Progenitor cell of endocrine pancreas (in vitro differentiated cells): ENCODE results near the gene RAPGEF3. TPM values are rescaled to one million over a fixed set of nuclear protein-coding genes. Genes with fewer than 3 reads are reported as not detected.

Source experiments
- DNase-seq: peaks from one replicate; pipeline ENCODE4 v3.0.0; 2021; ENCODE audit warnings: low spot score; ENCODE audit not compliant: unreplicated experiment
- H3K27ac Mint-ChIP-seq: 2 replicates; pipeline ENCODE4 v1.8.0; 2021; ENCODE audit warnings: mild to moderate bottlenecking, moderate library complexity, mixed read lengths
- H3K27me3 Mint-ChIP-seq: 2 replicates; pipeline ENCODE4 v1.8.0; 2021; ENCODE audit warnings: mixed read lengths
- H3K36me3 Mint-ChIP-seq: 2 replicates; pipeline ENCODE4 v1.8.0; 2022; ENCODE audit warnings: mixed read lengths; ENCODE audit not compliant: insufficient read depth
- H3K4me1 Mint-ChIP-seq: 2 replicates; pipeline ENCODE4 v1.8.0; 2021; ENCODE audit warnings: low read depth, mixed read lengths
- H3K4me3 Mint-ChIP-seq: 2 replicates; pipeline ENCODE4 v1.8.0; 2021; ENCODE audit warnings: low read depth, mild to moderate bottlenecking, moderate library complexity, mixed read lengths
- H3K9me3 Mint-ChIP-seq: 2 replicates; pipeline ENCODE4 v1.8.0; 2021; ENCODE audit warnings: low read depth, mixed read lengths
- total RNA-seq: library from RNA; stranded (reverse); gene quantifications from 2 replicates; pipeline ENCODE4 v1.2.1, GENCODE V29; 2021
- TF ChIP-seq, protein P1 (sequence below): fragments of 200-600 bp; sonication (generic); IDR thresholded peaks from one replicate; pipeline ENCODE4 v1.5.0; 2021; ENCODE audit warnings: antibody characterized with exemption, mild to moderate bottlenecking; ENCODE audit not compliant: unreplicated experiment

Gene RAPGEF3
- total RNA-seq, 1 donor from 2014 or later, result 1.7 TPM

DNA sequence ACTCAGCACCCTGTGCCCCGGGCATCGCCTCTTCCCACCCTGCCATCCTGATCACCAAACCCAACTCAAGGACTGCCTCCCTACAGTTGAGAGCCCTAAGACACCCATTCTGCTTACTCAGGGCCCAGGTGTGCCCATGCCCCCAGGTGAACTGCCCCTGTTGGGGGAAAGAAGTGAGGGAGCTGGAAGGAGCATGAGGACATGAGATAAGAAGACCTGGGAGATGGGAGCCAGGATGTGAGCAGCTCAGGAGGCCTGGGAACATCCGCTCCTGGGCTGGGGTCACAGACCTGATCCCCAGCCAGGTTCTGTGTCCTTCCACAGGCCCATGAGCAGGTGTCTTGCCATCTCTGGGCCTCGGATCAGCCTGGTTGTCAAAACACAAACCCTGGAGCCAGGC is 6.6 kb downstream of the RAPGEF3 start:
- Mint-ChIP-seq H3K27ac (no peak overlapping the region), H3K36me3 (no peaks in the 10 kb centered on the region), H3K9me3 (no peaks in the 10 kb centered on the region), H3K4me3 (no peak overlapping the region), H3K27me3 (peaks cover 16% of the 10 kb centered on the region), H3K4me1 (peaks cover 7% of the 10 kb centered on the region)
- DNase-seq, result no peak
- TF ChIP-seq, protein P1, sequence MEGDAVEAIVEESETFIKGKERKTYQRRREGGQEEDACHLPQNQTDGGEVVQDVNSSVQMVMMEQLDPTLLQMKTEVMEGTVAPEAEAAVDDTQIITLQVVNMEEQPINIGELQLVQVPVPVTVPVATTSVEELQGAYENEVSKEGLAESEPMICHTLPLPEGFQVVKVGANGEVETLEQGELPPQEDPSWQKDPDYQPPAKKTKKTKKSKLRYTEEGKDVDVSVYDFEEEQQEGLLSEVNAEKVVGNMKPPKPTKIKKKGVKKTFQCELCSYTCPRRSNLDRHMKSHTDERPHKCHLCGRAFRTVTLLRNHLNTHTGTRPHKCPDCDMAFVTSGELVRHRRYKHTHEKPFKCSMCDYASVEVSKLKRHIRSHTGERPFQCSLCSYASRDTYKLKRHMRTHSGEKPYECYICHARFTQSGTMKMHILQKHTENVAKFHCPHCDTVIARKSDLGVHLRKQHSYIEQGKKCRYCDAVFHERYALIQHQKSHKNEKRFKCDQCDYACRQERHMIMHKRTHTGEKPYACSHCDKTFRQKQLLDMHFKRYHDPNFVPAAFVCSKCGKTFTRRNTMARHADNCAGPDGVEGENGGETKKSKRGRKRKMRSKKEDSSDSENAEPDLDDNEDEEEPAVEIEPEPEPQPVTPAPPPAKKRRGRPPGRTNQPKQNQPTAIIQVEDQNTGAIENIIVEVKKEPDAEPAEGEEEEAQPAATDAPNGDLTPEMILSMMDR, result no peak

DNA sequence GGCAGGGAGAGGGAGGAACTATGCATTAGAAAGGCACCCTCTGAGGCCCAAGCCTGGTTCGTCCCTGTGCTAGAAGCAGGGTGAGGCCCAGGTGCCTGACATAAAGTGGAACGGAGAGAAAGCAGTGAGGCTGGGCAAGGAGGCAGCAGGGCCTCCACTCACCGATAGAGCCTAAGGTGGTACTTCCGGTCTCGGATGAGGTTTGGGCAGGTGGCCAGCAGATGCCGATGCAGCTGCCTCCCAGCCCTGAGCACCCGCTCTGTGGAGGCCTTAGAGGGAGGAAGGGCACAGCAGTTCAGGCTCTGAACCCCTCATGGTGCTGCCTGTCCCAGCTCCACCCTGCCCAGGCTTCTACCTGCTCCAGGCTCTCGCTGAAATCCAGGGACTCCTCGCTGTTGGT is 7.1 kb downstream of the RAPGEF3 start:
- H3K36me3 Mint-ChIP-seq, result no peaks in the 10 kb centered on the region
- no peak overlapping the region for H3K4me3 Mint-ChIP-seq
- H3K9me3 Mint-ChIP-seq, result no peaks in the 10 kb centered on the region
- TF ChIP-seq, protein P1, result no peak
- DNase-seq, result no peak
- no peak overlapping the region for H3K27ac Mint-ChIP-seq
- peaks cover 18% of the 10 kb centered on the region for H3K27me3 Mint-ChIP-seq
- peaks cover 7% of the 10 kb centered on the region for H3K4me1 Mint-ChIP-seq

- TF ChIP-seq, protein P1, result no peak
- H3K4me1 Mint-ChIP-seq, result peaks cover 7% of the 10 kb centered on the region
- no peak overlapping the region for H3K4me3 Mint-ChIP-seq
- H3K9me3 Mint-ChIP-seq, result no peaks in the 10 kb centered on the region
- no peak overlapping the region for H3K27ac Mint-ChIP-seq
- peaks cover 13% of the 10 kb centered on the region for H3K27me3 Mint-ChIP-seq
- DNase-seq, result no peak
- no peaks in the 10 kb centered on the region for H3K36me3 Mint-ChIP-seq
Observed at GRCh38 chr12:47750916-47751470, 7.7 kb downstream of the RAPGEF3 start.

GRCh38 chr12:47750229-47750798 is 8.4 kb downstream of the RAPGEF3 start:
- no peaks in the 10 kb centered on the region for H3K9me3 Mint-ChIP-seq
- DNase-seq, result no peak
- H3K4me3 Mint-ChIP-seq, result no peak overlapping the region
- H3K36me3 Mint-ChIP-seq, result no peaks in the 10 kb centered on the region
- H3K27me3 Mint-ChIP-seq, result peaks cover 11% of the 10 kb centered on the region
- TF ChIP-seq, protein P1, result no peak
- peaks cover 7% of the 10 kb centered on the region for H3K4me1 Mint-ChIP-seq
- H3K27ac Mint-ChIP-seq, result no peak overlapping the region

DNA sequence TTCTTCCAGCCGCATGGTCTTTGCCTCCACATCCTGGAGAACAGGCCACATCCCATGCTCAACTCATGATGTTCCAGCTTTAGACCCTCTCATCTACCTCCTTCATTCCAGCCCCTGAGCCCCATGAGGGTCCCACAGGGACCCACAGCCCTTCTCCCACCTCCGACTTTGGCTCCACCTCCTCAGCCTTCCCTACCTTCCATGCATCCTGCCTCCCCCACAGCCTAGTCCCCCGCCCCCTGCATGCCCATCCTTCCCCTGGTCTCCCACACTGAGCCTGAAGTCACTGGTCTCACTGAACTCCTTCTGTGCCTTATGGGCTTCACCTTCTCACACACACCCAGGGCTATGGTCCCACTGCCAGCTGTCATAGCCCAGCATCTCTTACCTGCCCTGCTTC is 9.8 kb downstream of the RAPGEF3 start:
- peaks cover 19% of the 10 kb centered on the region for H3K27me3 Mint-ChIP-seq
- TF ChIP-seq, protein P1, result no peak
- no peaks in the 10 kb centered on the region for H3K9me3 Mint-ChIP-seq
- H3K4me1 Mint-ChIP-seq, result peaks cover 12% of the 10 kb centered on the region
- H3K36me3 Mint-ChIP-seq, result no peaks in the 10 kb centered on the region
- H3K4me3 Mint-ChIP-seq, result no peak overlapping the region
- no peak overlapping the region for H3K27ac Mint-ChIP-seq
- DNase-seq, result no peak
